HG03342 (cell line): ENCODE data around the gene ZNF444.
"Not testable (repeated sequence)": the region's sequence is repeated elsewhere in the genome, so short reads cannot be mapped to it uniquely, and the experiment has no call there.

Experiments used
- ATAC-seq: cut with Tn5 transposase; IDR thresholded peaks from one replicate; pipeline ENCODE4 v1.9.1; 2021; ENCODE audit warnings: mild to moderate bottlenecking, moderate library complexity; ENCODE audit not compliant: unreplicated experiment

ZNF444 gene

DNA sequence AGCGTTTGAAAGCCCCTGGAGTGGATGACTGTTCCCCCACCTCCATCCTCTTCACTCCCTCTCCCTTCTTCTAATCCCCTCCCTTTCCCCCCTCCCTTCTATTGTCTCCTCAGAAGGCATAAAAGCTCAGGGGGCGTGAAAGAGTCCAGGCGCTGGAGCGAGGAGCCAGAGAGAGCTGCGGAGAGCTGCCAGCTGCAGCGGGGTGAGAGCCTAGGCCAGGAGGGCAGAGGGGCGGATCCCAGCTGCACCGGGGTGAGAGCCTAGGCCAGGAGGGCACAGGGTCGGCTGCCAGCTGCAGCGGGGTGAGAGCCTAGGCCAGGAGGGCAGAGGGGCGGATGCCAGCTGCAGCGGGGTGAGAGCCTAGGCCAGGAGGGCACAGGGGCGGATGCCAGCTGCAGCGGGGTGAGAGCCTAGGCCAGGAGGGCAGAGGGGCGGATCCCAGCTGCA, 34.8 kb downstream of the ZNF444 start, which contains the start of gene GALP:
Gene GALP (plus strand): TSS at position 148 of the 447 bp plus-strand sequence. CDS start 1,101 bp downstream, outside the sequence.
- not testable (repeated sequence) for ATAC-seq

DNA sequence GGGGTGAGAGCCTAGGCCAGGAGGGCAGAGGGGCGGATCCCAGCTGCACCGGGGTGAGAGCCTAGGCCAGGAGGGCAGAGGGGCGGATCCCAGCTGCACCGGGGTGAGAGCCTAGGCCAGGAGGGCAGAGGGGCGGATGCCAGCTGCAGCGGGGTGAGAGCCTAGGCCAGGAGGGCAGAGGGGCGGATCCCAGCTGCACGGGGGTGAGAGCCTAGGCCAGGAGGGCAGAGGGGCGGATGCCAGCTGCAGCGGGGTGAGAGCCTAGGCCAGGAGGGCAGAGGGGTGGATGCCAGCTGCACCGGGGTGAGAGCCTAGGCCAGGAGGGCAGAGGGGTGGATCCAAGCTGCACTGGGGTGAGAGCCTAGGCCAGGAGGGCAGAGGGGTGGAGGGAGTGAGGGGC, 35.2 kb downstream of the ZNF444 start:
- ATAC-seq = not testable (repeated sequence)

DNA sequence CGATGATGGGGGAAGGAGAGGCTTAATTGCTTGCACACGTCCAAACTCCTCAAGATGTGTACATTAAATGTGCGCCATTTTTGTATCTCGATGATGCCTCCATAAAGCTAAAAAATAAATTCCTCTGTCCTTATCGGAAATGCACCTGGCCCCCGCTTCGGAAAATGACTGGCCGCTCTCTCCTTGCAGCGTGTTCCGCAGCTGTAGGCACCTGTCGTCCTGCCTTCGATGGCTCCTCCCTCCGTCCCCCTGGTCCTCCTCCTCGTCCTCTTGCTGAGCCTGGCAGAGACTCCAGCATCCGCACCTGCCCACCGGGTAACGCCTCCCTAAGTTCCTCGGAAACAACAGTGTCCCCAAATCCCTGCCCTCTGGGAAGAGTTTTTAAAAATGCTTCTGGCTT, 35.8 kb downstream of the ZNF444 start:
- ATAC-seq = no peak

DNA sequence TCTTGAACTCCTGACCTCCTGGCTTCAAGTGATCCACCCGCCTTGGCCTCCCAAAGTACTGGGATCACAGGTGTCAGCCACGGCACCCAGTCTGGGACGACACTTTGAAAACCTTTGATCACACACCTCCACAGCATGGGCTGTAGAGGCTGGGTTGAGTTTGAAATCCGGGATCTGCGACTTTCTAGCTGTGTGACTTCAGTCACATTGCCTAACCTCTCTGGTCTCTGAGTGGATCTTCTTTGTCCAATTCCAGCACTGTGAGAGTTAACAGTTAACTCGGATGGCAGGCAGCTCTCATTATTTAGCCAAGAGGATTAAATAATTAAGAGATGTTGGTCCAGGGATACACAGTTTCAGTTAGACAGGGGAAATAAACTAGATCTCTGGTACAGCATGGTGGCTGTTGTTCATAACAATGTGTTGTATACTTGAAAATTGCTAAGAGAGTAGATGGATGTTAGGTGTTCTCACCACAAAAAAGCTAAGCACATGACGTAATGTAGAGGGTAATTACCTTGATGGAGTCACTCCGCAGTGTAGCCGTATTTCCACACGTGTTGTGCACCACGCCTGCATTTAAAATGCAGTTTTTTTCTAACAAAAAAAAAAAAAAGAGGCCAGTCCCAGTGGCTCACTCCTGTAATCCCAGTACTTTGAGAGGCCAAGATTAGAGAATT, 36.6 kb downstream of the ZNF444 start:
- no peak for ATAC-seq

DNA sequence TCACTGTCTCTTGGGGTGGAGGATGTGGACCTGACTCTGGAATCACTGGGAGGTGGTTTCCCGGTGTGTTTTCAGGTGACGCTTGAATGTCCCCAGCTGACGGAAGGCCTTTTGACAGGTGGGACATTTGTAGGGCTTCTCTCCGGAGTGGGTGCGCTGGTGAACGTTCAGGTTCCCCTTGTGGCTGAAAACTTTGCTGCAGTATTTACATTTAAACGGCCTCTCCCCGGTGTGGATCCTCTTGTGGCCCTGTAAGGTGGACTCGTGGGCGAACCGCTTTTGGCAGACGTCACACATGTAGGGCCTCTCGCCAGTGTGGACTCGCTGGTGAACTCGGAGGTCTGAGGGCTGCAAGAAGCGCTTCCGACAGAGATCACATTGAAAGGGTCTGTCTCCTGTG, 48.7 kb downstream of the ZNF444 start:
- ATAC-seq = no peak

DNA sequence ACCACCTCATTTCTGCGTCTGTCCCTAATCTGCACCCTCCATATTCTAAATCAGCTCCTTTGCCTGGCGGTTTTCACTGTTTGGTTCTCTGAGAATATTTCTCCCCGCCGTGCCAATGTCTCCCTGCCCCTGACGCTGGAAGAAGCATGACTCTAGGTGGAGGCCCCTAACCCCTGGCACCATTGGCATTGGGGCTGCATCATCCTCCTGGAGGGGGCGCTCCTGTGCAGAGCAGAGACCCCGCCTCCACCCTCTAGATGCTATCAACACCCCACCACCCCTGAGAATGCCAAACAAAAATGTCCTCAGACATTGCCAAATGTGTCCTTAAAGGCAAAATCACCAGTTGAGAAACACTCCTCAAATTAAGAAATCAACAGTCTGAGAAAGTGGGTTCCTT, 50.0 kb downstream of the ZNF444 start:
- ATAC-seq = no peak

DNA sequence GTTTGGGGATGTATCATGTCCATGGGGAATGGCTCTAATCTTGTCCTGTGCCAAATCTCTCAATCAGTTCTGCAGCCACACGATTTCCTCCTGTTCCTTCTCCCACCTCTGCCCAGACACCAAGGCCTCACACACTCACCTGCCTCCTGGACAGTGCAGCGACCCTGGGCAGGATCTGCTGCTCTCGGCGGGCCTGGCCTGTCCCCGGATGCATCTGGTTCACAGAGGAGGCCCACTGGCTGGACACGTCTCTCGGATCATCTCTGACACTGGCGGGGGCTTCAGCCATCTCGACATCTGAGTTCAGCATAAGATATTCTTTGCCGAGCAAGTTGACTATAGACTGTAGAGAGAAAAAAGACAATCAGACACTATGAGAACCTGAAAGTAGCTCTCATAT, 50.6 kb downstream of the ZNF444 start:
- ATAC-seq = no peak

DNA sequence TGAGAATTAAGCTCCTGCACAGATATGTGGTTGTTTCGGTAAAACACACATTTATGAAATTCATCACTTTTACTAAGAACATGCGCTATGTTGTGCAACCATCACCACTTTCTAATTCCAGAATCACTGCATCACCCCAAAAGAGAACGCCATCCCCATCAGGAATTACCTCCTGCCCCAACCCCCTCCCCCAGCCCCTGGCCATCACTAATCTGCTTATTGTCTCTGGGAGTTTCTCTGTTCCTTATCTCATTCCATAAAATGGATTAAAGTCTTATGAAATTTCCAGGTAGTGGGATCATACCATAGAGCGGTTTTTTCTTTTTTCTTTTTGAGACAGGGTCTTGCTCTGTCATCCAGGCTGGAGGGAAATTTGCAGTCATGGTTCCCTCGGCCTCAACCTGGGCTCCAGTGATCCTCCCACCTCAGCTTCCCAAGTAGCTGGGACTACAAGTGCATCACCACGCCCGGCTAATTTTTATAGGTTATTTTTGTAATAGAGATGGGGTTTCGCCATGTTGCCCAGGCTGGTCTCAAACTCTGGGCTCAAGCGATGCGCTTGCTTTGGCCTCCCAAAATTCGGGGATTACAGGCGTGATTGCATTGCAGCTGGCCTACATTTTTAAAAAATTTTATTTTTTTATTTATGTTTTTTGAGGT, 53.0 kb downstream of the ZNF444 start:
- no peak for ATAC-seq

DNA sequence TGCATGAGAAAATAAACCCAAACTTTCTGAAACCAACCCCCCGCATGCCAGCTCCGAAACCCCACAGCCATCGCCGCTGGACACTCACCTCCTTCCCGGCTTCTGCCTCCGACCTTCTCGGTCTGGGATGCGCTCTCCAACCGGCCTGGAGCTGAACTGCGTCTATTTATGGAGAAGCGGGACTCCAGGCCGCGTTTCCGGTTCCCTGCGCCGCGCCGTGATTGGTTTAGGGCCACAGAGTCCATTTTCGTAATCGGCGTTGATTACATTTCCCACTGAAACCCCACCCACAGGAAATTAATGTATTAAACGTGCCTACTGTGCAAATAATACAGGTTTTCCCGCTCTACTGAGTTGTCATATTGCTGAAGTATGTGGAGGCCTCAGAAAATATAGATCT, 56.6 kb downstream of the ZNF444 start, which contains the start of gene ZSCAN5B:
Gene ZSCAN5B (minus strand): TSS at position 138 of the 400 bp plus-strand sequence. CDS start 4,731 bp downstream, outside the sequence.
- ATAC-seq = not testable (repeated sequence)

DNA sequence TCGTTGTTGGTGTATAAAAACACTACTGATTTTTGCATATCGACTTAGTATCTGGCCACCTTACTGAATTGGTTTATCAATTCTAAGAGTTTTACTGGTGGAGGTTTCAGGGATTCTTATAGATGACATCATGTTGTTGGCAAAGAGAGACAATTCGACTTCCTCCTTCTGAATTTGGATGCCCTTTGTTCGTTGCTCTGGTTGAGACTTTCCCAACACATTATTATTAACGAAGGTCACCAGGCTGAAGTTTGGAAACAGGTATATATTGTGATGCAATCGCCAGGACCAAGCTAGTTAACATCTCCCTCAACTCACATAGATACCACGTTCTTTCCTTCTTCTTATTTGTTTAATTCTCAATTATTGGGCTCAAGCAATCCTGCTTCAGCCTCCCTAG, 58.6 kb downstream of the ZNF444 start:
- ATAC-seq = no peak

DNA sequence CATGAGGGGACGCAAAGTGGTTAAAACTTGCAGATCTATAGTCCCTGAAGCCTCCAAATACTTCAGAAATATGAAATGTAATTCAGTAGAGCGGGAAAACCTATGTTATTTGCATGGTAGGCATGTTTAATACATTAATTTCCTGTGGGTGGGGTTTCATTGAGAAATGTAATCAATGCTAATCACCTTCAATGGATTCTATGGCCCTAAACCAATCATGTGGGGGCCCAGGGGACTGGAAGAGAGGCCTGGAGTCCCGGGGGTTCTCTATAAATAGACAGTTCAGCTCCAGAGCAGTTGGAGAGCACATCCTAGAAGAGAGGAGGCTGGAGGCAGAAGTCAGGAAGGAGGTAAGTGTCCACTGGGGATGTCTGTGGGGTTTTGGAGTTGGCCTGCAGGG, 60.9 kb downstream of the ZNF444 start, which contains the start of gene ZSCAN5C:
Gene ZSCAN5C (plus strand): TSS at position 301 of the 400 bp plus-strand sequence. CDS start 3,641 bp downstream, outside the sequence.
- no peak for ATAC-seq

DNA sequence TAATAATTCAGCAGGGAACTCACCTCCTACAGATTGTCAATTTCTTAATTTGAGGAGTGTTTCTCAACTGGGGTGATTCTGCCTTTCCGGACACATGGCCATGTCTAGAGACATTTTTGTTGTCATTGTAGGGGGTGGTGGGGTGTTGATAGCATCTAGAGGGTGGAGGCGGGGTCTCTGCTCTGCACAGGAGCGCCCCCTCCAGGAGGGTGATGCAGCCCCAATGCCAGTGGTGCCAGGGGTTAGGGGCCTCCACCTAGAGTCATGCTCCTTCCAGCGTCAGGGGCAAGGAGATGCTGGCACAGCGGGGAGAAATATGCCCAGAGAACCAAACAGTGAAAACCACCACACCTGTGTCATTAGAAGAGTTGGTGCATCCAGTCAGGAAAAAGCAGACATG, 66.5 kb downstream of the ZNF444 start:
- ATAC-seq = not testable (repeated sequence)

DNA sequence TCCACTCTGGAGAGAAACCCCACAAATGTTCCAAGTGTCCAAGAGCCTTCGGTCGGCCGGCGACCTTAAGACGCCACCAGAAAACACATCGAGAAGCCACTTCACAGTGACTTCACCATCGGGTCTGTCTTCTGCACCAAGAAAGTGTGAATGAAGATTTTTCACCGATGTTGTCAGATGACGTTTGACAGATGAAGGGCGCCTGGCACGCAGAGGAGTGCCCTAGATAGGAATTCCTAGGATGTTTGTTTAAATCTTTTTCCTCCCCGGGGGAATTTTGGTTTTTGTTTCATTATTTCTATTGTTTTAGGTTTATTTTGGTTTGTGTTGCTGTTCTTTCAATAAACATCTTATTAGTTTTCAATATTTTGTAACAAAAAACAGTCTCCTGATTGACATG, 68.0 kb downstream of the ZNF444 start:
- ATAC-seq = no peak

DNA sequence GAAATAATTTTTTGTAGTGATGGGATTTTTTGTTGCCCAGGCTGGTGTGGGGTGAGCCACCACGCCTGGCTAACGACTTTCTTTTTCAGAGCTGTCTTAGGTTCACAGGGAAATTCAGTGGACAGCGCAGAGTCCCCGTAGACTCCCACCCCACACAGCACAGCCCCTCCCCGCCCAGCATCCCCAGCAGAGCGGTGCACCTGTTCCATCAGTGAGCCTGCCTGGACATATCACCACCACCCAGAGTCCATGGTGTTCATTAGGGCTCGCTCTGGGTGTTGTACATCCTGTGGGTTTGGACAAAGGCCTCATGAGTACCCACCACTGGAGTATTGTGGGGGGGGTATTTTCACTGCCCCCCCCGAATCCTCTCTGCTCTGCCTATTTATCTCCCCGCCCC, 68.9 kb downstream of the ZNF444 start:
- ATAC-seq = not testable (repeated sequence)
